ACC112 (cell line): ENCODE results near the gene MCRIP2.

ENCODE experiments used
- H2AFZ ChIP-seq: fragments of 200-600 bp; sonication (generic); one replicate; pipeline ENCODE4 v1.6.0; 2017; ENCODE audit warnings: antibody characterized with exemption, low read length; ENCODE audit not compliant: unreplicated experiment
- H3K27ac ChIP-seq: fragments of 200-600 bp; sonication (generic); 2 replicates; pipeline ENCODE4 v1.5.1; 2014; ENCODE audit warnings: low read depth, mild to moderate bottlenecking, antibody characterized with exemption, low read length, moderate library complexity
- H3K27me3 ChIP-seq: fragments of 200-600 bp; sonication (generic); 2 replicates; pipeline ENCODE4 v1.6.1; 2014; ENCODE audit warnings: mild to moderate bottlenecking, antibody characterized with exemption, low read length, moderate library complexity, mixed read lengths; ENCODE audit not compliant: insufficient read depth
- H3K36me3 ChIP-seq: fragments of 200-600 bp; sonication (generic); 2 replicates; pipeline ENCODE4 v1.6.1; 2016; ENCODE audit warnings: mild to moderate bottlenecking, antibody characterized with exemption, low read length, moderate library complexity, mixed read lengths; ENCODE audit not compliant: insufficient read depth
- H3K4me1 ChIP-seq: fragments of 200-600 bp; sonication (generic); one replicate; pipeline ENCODE4 v1.6.1; 2016; ENCODE audit warnings: low read length, mixed read lengths; ENCODE audit not compliant: insufficient read depth, unreplicated experiment, control insufficient read depth
- H3K4me3 ChIP-seq: fragments of 200-600 bp; sonication (generic); 2 replicates; pipeline ENCODE4 v1.5.1; 2014; ENCODE audit warnings: mild to moderate bottlenecking, low read depth, low read length
- H3K79me2 ChIP-seq: fragments of 200-600 bp; sonication (generic); one replicate; pipeline ENCODE4 v1.6.0; 2016; ENCODE audit warnings: low read length; ENCODE audit not compliant: control insufficient read depth, unreplicated experiment, insufficient read depth

The MCRIP2 gene

GRCh38 chr16:598823-599739 lies 42.5 kb upstream of the MCRIP2 start:
- H3K4me1 ChIP-seq, result no peaks in the 10 kb centered on the region
- H3K27me3 ChIP-seq, result no peaks in the 10 kb centered on the region
- no peak overlapping the region for H3K4me3 ChIP-seq
- no peak overlapping the region for H2AFZ ChIP-seq
- H3K79me2 ChIP-seq, result peaks cover 7% of the 10 kb centered on the region
- H3K27ac ChIP-seq, result no peak overlapping the region
- H3K36me3 ChIP-seq, result peaks cover 7% of the 10 kb centered on the region; the same call in 1 of the 2 replicates

- Histone ChIP-seq H2AFZ (no peak overlapping the region), H3K79me2 (peaks cover 5% of the 10 kb centered on the region), H3K27me3 (no peaks in the 10 kb centered on the region), H3K4me1 (no peaks in the 10 kb centered on the region), H3K27ac (no peak overlapping the region), H3K36me3 (peaks cover 7% of the 10 kb centered on the region; the same call in 1 of the 2 replicates), H3K4me3 (no peak overlapping the region)
Measured at GRCh38 chr16:600781-601180, 40.8 kb upstream of the MCRIP2 start.

GRCh38 chr16:603933-604332 lies 37.7 kb upstream of the MCRIP2 start:
- no peaks in the 10 kb centered on the region for H3K4me1 ChIP-seq
- peaks cover 3% of the 10 kb centered on the region for H3K79me2 ChIP-seq
- no peaks in the 10 kb centered on the region for H3K27me3 ChIP-seq
- H3K27ac ChIP-seq, result no peak overlapping the region
- H2AFZ ChIP-seq, result no peak overlapping the region
- no peak overlapping the region for H3K4me3 ChIP-seq
- H3K36me3 ChIP-seq, result peaks cover 4% of the 10 kb centered on the region; the same call in 1 of the 2 replicates

- Histone ChIP-seq H3K4me3 (no peak overlapping the region), H3K4me1 (no peaks in the 10 kb centered on the region), H3K27me3 (no peaks in the 10 kb centered on the region), H3K27ac (no peak overlapping the region), H3K79me2 (peaks cover 3% of the 10 kb centered on the region), H2AFZ (no peak overlapping the region), H3K36me3 (no peaks in the 10 kb centered on the region)
Measured at GRCh38 chr16:606656-607307, 34.8 kb upstream of the MCRIP2 start.

- Histone ChIP-seq H3K27me3 (no peaks in the 10 kb centered on the region), H3K79me2 (peaks cover 3% of the 10 kb centered on the region), H3K4me1 (no peaks in the 10 kb centered on the region), H3K4me3 (no peak overlapping the region), H3K27ac (no peak overlapping the region), H2AFZ (no peak overlapping the region), H3K36me3 (no peaks in the 10 kb centered on the region)
Measured at GRCh38 chr16:608019-608418, 33.6 kb upstream of the MCRIP2 start.

GRCh38 chr16:609316-609715 lies 32.3 kb upstream of the MCRIP2 start:
- Histone ChIP-seq H3K36me3 (no peaks in the 10 kb centered on the region), H3K4me3 (no peak overlapping the region), H3K27me3 (no peaks in the 10 kb centered on the region), H3K4me1 (no peaks in the 10 kb centered on the region), H3K79me2 (peaks cover 3% of the 10 kb centered on the region), H3K27ac (no peak overlapping the region), H2AFZ (no peak overlapping the region)

- Histone ChIP-seq H3K27ac (no peak overlapping the region), H3K79me2 (peaks cover 3% of the 10 kb centered on the region), H2AFZ (no peak overlapping the region), H3K27me3 (no peaks in the 10 kb centered on the region), H3K4me1 (no peaks in the 10 kb centered on the region), H3K4me3 (no peak overlapping the region), H3K36me3 (no peaks in the 10 kb centered on the region)
Measured at GRCh38 chr16:609984-610383, 31.6 kb upstream of the MCRIP2 start.

GRCh38 chr16:610513-611381 lies 30.9 kb upstream of the MCRIP2 start:
- no peaks in the 10 kb centered on the region for H3K27me3 ChIP-seq
- H3K4me3 ChIP-seq, result no peak overlapping the region
- H3K27ac ChIP-seq, result no peak overlapping the region
- no peaks in the 10 kb centered on the region for H3K36me3 ChIP-seq
- no peak overlapping the region for H2AFZ ChIP-seq
- no peaks in the 10 kb centered on the region for H3K4me1 ChIP-seq
- H3K79me2 ChIP-seq, result no peaks in the 10 kb centered on the region

GRCh38 chr16:615122-615521 lies 26.5 kb upstream of the MCRIP2 start:
- Histone ChIP-seq H3K4me1 (no peaks in the 10 kb centered on the region), H3K79me2 (no peaks in the 10 kb centered on the region), H2AFZ (no peak overlapping the region), H3K27ac (no peak overlapping the region), H3K4me3 (no peak overlapping the region), H3K36me3 (no peaks in the 10 kb centered on the region), H3K27me3 (no peaks in the 10 kb centered on the region)

- H2AFZ ChIP-seq, result no peak overlapping the region
- H3K4me3 ChIP-seq, result no peak overlapping the region
- no peaks in the 10 kb centered on the region for H3K79me2 ChIP-seq
- H3K4me1 ChIP-seq, result no peaks in the 10 kb centered on the region
- H3K27me3 ChIP-seq, result no peaks in the 10 kb centered on the region
- no peaks in the 10 kb centered on the region for H3K36me3 ChIP-seq
- no peak overlapping the region for H3K27ac ChIP-seq
Measured at GRCh38 chr16:616733-617586, 24.7 kb upstream of the MCRIP2 start.
